Measurements from ENCODE around the gene MYOF. TPM values are rescaled to one million over a fixed set of nuclear protein-coding genes. Genes with fewer than 3 reads are reported as not detected.

MYOF gene
- total and polyA plus RNA-seq, 10 of the 15 experiments (the other 5 are each of a cell fraction or from before 2014, with no cell fraction given) = 0.02 to 0.59 (median 0.17) TPM

DNA sequence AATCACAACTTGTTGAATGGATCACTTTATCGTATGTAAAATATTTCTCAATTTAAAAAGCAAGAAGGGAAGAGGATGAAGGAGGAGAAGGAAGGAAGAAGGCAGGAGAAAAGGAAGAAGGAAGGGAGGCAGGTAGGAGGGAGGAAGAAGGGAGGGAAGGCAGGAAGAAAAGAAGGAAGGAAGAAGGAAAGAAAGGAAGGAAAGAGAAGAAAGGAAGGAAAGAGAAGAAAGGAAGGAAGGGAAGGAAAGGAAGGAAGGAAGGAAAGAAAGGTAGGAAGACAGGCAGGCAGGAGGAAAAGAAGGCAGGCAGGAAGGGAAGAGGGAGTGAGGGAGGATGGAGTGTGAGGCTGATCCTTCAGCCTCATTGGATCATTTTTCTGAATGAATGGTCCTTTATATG lies 145.5 kb downstream of the MYOF start (continued):
- no peak for TF ChIP-seq ZBTB33 (IDR thresholded peaks at IDR 0.05)
- no peak for TF ChIP-seq BCL3 (IDR thresholded peaks at IDR 0.05; ENCODE audit: borderline replicate concordance, insufficient read depth, low read depth, low read length, poor library complexity, severe bottlenecking)
- TF ChIP-seq SIN3A (IDR thresholded peaks at IDR 0.05; ENCODE audit: low read depth, low read length) = no peak
- no peak for TF ChIP-seq NFXL1 (IDR thresholded peaks at IDR 0.05; ENCODE audit: borderline replicate concordance)

- FAIRE-seq = no peak
These were observed 146.0 kb downstream of the MYOF start for GRCh38 chr10:93336110-93336509.

More at GRCh38 chr10:93336110-93336509, 146.0 kb downstream of the MYOF start:
- TF ChIP-seq MEF2B (IDR thresholded peaks at IDR 0.05; ENCODE audit: partially characterized antibody, poor library complexity, severe bottlenecking) (no peak), CBX3 (IDR thresholded peaks at IDR 0.05; ENCODE audit: borderline replicate concordance, low read depth) (no peak), FOXK2 (IDR thresholded peaks at IDR 0.05) (no peak), DPF2 (IDR thresholded peaks at IDR 0.05) (no peak), ZBED1 (IDR thresholded peaks at IDR 0.05; ENCODE audit: borderline replicate concordance) (no peak)
- TF ChIP-seq, protein P1, sequence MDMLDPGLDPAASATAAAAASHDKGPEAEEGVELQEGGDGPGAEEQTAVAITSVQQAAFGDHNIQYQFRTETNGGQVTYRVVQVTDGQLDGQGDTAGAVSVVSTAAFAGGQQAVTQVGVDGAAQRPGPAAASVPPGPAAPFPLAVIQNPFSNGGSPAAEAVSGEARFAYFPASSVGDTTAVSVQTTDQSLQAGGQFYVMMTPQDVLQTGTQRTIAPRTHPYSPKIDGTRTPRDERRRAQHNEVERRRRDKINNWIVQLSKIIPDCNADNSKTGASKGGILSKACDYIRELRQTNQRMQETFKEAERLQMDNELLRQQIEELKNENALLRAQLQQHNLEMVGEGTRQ (IDR thresholded peaks at IDR 0.05; ENCODE audit: borderline replicate concordance, low read depth, low read length) = no peak
- no peaks in the 10 kb centered on the region; the same call in 2 of the 3 replicates for H3K9me3 ChIP-seq (replicated peaks; ENCODE audit: control insufficient read depth, insufficient read depth, low read length)
- no TSS peak for BruUV-seq (replicated peaks)
- ChIA-PET CTCF (no interaction called here), SMC1A (ENCODE audit: uncharacterized antibody, unreplicated experiment) (no interaction called here), RAD21 (ENCODE audit: unreplicated experiment) (no interaction called here), POLR2A (no interaction called here)
- no peaks in the 10 kb centered on the region for H3K4me1 ChIP-seq (ENCODE audit: control insufficient read depth, insufficient read depth, low read length)
- no peak overlapping the region for H3K27ac ChIP-seq (ENCODE audit: control insufficient read depth, insufficient read depth)
- 61% methylated on average over 6 of the region's 6 CpGs for WGBS (ENCODE audit: insufficient coverage, insufficient replicate concordance, low lambda C conversion rate, missing lambda C conversion rate)
- no peaks in the 10 kb centered on the region for H3K36me3 ChIP-seq (ENCODE audit: control insufficient read depth in 2 of 2, insufficient read depth in 2 of 2, low read length in 1 of 2)
- ATAC-seq (no peak), DNase-seq (ENCODE audit: low read depth, low spot score) (no peak)
- no peaks in the 10 kb centered on the region for H4K20me1 ChIP-seq (ENCODE audit: control insufficient read depth, insufficient read depth)
- no peak overlapping the region for H2AFZ ChIP-seq (ENCODE audit: control insufficient read depth, low read depth, low read length)
- no peak overlapping the region for H3K4me3 ChIP-seq
- no peak overlapping the region for H3K9ac ChIP-seq (ENCODE audit: control insufficient read depth, insufficient read depth, low read length)
- no peaks in the 10 kb centered on the region for H3K79me2 ChIP-seq (ENCODE audit: control insufficient read depth, insufficient read depth, low read length)
- H3K27me3 ChIP-seq (replicated peaks in 1 of 2; ENCODE audit: control insufficient read depth in 2 of 2, insufficient read depth in 2 of 2, low read length in 1 of 2) = peaks cover 0 to 2% of the 10 kb centered on the region in 2 experiments; a peak in 1 of 4 replicates
- no peak overlapping the region for H3K4me2 ChIP-seq (ENCODE audit: control insufficient read depth, insufficient read depth)
- intact Hi-C loops (cut with micrococcal nuclease; ENCODE audit: unreplicated experiment) (no loop called here), in situ Hi-C loops (cut with MboI) (no loop called here)

Measured in GM12878 (cell line).